Thyroid gland (tissue), 4 donors: ENCODE measurements around the gene EEF1A1. TPM values are rescaled to one million over a fixed set of nuclear protein-coding genes. Genes with fewer than 3 reads are reported as not detected.
"Not testable (repeated sequence)": the region's sequence is repeated elsewhere in the genome, so short reads cannot be mapped to it uniquely, and the experiment has no call there.

ENCODE experiments used
- DNase-seq, 2 donors: peaks; one replicate each; pipeline ENCODE4 v3.0.0-alpha.2; 2019
- H3K27ac ChIP-seq, 3 donors: fragments of 200-600 bp; sonication (generic); 1 replicate in 2 of 3; 2 replicates in 1 of 3; pipeline ENCODE4 v1.5.1; 2016 to 2019; ENCODE audit warnings: mild to moderate bottlenecking in 1 of 3, moderate library complexity in 1 of 3
- H3K27me3 ChIP-seq: fragments of 200-600 bp; sonication (generic); one replicate; pipeline ENCODE4 v1.5.1; 2019
- H3K36me3 ChIP-seq, 2 donors: fragments of 200-600 bp; sonication (generic); one replicate each; pipeline ENCODE4 v1.5.1; 2016 to 2019
- H3K4me1 ChIP-seq, 2 donors: fragments of 200-600 bp; sonication (generic); one replicate each; pipeline ENCODE4 v1.5.1; 2017 to 2019
- H3K4me3 ChIP-seq, 3 donors: fragments of 200-600 bp; sonication (generic); replicated peaks in 1 of 3; 1 replicate in 2 of 3; 2 replicates in 1 of 3; pipeline ENCODE4 v1.5.1; 2016; ENCODE audit warnings: mild to moderate bottlenecking in 1 of 3
- H3K9me3 ChIP-seq: fragments of 200-600 bp; sonication (generic); one replicate; pipeline ENCODE4 v1.5.1; 2017
- CTCF ChIP-seq, 6 experiments: fragments of 200-600 bp in 3 of 6; fragments of 450-650 bp in 3 of 6; sonication (generic) in 3 of 6; IDR thresholded peaks; one replicate each; pipeline ENCODE4 v1.5.1; 2016 to 2019; ENCODE audit warnings: antibody characterized with exemption in 6 of 6, mild to moderate bottlenecking in 2 of 6, inconsistent platforms in 1 of 6, moderate library complexity in 1 of 6
- POLR2A ChIP-seq, 2 donors: fragments of 450-650 bp; IDR thresholded peaks; one replicate each; pipeline ENCODE4 v1.6.1; 2017; ENCODE audit warnings: antibody characterized with exemption in 2 of 2, mild to moderate bottlenecking in 2 of 2, moderate library complexity in 1 of 2
- WGBS, 2 donors: methylation state at CpG; one replicate each; pipeline ENCODE4 v1.1.5; 2017; 5-methylcytosine and 5-hydroxymethylcytosine counted together
- intact Hi-C: fragments of 100-400 bp; cut with DNase I; formaldehyde crosslinking; loops from one replicate; pipeline ENCODE4 v1.15.1; 2023
- total RNA-seq, 4 donors: library from RNA; depleted of rRNA; stranded (reverse); fragments of >200 nt; gene quantifications; one replicate each; pipeline ENCODE4 v1.2.3, GENCODE V29; 2016

EEF1A1 gene
- total RNA-seq, 4 donors from 2014 or later = 9,141 to 11,705 (median 10,644) TPM

- Histone ChIP-seq H3K27me3 (no peaks in the 10 kb centered on the region), H3K4me1 (no peaks in the 10 kb centered on the region), H3K27ac (no peak overlapping the region), H3K4me3 (no peak overlapping the region), H3K36me3 (no peaks in the 10 kb centered on the region), H3K9me3 (no peaks in the 10 kb centered on the region)
- intact Hi-C loops = no loop called here
- WGBS, 2 donors = 95 to 96% methylated on average over 1 of the region's 1 CpG
- no peak for DNase-seq
- TF ChIP-seq POLR2A (IDR thresholded peaks at IDR 0.05) (no peak), CTCF (IDR thresholded peaks at IDR 0.05) (no peak)
Measured at GRCh38 chr6:73509851-73510250, 11.0 kb downstream of the EEF1A1 start.

- H3K4me3 ChIP-seq = no peak overlapping the region
- no peaks in the 10 kb centered on the region for H3K9me3 ChIP-seq
- H3K4me1 ChIP-seq = no peaks in the 10 kb centered on the region
- intact Hi-C loops = no loop called here
- H3K27me3 ChIP-seq = no peaks in the 10 kb centered on the region
- H3K36me3 ChIP-seq = no peaks in the 10 kb centered on the region
- TF ChIP-seq CTCF (IDR thresholded peaks at IDR 0.05) (no peak), POLR2A (IDR thresholded peaks at IDR 0.05) (no peak)
- no peak overlapping the region for H3K27ac ChIP-seq
- DNase-seq = no peak
- WGBS, 2 donors = 68 to 75% methylated on average over 1 of the region's 1 CpG
Measured at GRCh38 chr6:73508776-73509175, 12.1 kb downstream of the EEF1A1 start.

- H3K9me3 ChIP-seq = no peaks in the 10 kb centered on the region
- no peak for DNase-seq
- no peaks in the 10 kb centered on the region for H3K27me3 ChIP-seq
- intact Hi-C loops = no loop called here
- WGBS, 2 donors = 89 to 94% methylated on average over 6 of the region's 6 CpGs
- H3K27ac ChIP-seq = no peak overlapping the region
- H3K36me3 ChIP-seq = peaks cover 14 to 17% of the 10 kb centered on the region in 2 donors
- no peak overlapping the region for H3K4me3 ChIP-seq
- TF ChIP-seq CTCF (IDR thresholded peaks at IDR 0.05) (no peak), POLR2A (IDR thresholded peaks at IDR 0.05) (no peak)
- H3K4me1 ChIP-seq = no peaks in the 10 kb centered on the region
Measured at GRCh38 chr6:73506246-73506645, 14.6 kb downstream of the EEF1A1 start.

- 97 to 98% methylated on average over 8 of the region's 8 CpGs for WGBS, 2 donors
Measured at GRCh38 chr6:73505705-73506104, 15.1 kb downstream of the EEF1A1 start.

GRCh38 chr6:73505142-73505541 lies 15.7 kb downstream of the EEF1A1 start:
- Histone ChIP-seq H3K27ac (no peak overlapping the region), H3K9me3 (no peaks in the 10 kb centered on the region), H3K4me3 (no peak overlapping the region), H3K36me3 (peaks cover 23 to 28% of the 10 kb centered on the region in 2 donors), H3K27me3 (no peaks in the 10 kb centered on the region), H3K4me1 (no peaks in the 10 kb centered on the region)
- TF ChIP-seq POLR2A (IDR thresholded peaks at IDR 0.05) (no peak), CTCF (IDR thresholded peaks at IDR 0.05) (no peak)
- intact Hi-C loops = no loop called here
- DNase-seq = no peak

More at GRCh38 chr6:73505705-73506104, 15.1 kb downstream of the EEF1A1 start:
- H3K4me1 ChIP-seq, H3K9me3 ChIP-seq, intact Hi-C loops, H3K4me3 ChIP-seq, DNase-seq, H3K27ac ChIP-seq, H3K27me3 ChIP-seq: not testable (repeated sequence)
- peaks cover 20 to 23% of the 10 kb centered on the region in 2 donors for H3K36me3 ChIP-seq

- H3K27me3 ChIP-seq = no peaks in the 10 kb centered on the region
- H3K27ac ChIP-seq = no peak overlapping the region
- intact Hi-C loops = no loop called here
- no peaks in the 10 kb centered on the region for H3K9me3 ChIP-seq
- 92 to 93% methylated on average over 2 of the region's 2 CpGs for WGBS, 2 donors
- H3K4me1 ChIP-seq = no peaks in the 10 kb centered on the region
- no peak overlapping the region for H3K4me3 ChIP-seq
- DNase-seq = no peak
- TF ChIP-seq CTCF (IDR thresholded peaks at IDR 0.05) = no peak
- peaks cover 28 to 30% of the 10 kb centered on the region in 2 donors for H3K36me3 ChIP-seq
Measured at GRCh38 chr6:73504160-73504559, 16.7 kb downstream of the EEF1A1 start.
